Epithelial cell of esophagus (primary cell): ENCODE results near the gene GBA2.

Experiments
- DNase-seq: peaks from one replicate; pipeline ENCODE4 v3.0.0; 2010; ENCODE audit warnings: low read depth
- H3K4me3 ChIP-seq: 2 replicates; pipeline ENCODE4 v1.5.1; 2011; ENCODE audit warnings: mild to moderate bottlenecking, low read length, control low read depth
- CTCF ChIP-seq: IDR thresholded peaks from 2 replicates; pipeline ENCODE4 v1.5.1; 2011; ENCODE audit warnings: low read depth, mild to moderate bottlenecking, low read length, control low read depth, inconsistent platforms; ENCODE audit not compliant: insufficient read depth; ENCODE audit errors: missing control alignments

The GBA2 gene

GRCh38 chr9:35713578-35713977, 35.5 kb downstream of the GBA2 start:
- no peak for TF ChIP-seq CTCF
- H3K4me3 ChIP-seq, result no peak overlapping the region
- DNase-seq, result no peak

GRCh38 chr9:35712762-35713400, 36.1 kb downstream of the GBA2 start:
- no peak overlapping the region for H3K4me3 ChIP-seq
- DNase-seq, result no peak
- no peak for TF ChIP-seq CTCF

GRCh38 chr9:35711501-35712428, 37.3 kb downstream of the GBA2 start:
- H3K4me3 ChIP-seq, result no peak overlapping the region
- DNase-seq, result no peak
- TF ChIP-seq CTCF, result no peak

GRCh38 chr9:35710818-35711500, 38.1 kb downstream of the GBA2 start:
- no peak overlapping the region for H3K4me3 ChIP-seq
- no peak for DNase-seq
- no peak for TF ChIP-seq CTCF

- TF ChIP-seq CTCF, result no peak
- DNase-seq, result no peak
- no peak overlapping the region for H3K4me3 ChIP-seq
Measured at GRCh38 chr9:35708146-35708545, 40.9 kb downstream of the GBA2 start.

- DNase-seq, result no peak
- no peak overlapping the region for H3K4me3 ChIP-seq
Measured at GRCh38 chr9:35706951-35707350, 42.1 kb downstream of the GBA2 start.

More at GRCh38 chr9:35706951-35707350, 42.1 kb downstream of the GBA2 start:
- TF ChIP-seq CTCF, result no peak
